Fibroblast of the aortic adventitia (primary cell): ENCODE results near the gene BCDIN3D. TPM values are rescaled to one million over a fixed set of nuclear protein-coding genes. Genes with fewer than 3 reads are reported as not detected.
A peak's percentile ranks its signal among the peaks of the same experiment; 100 is the strongest.

ENCODE experiments used
- DNase-seq: peaks from one replicate; pipeline ENCODE4 v3.0.0-alpha.2; 2010; ENCODE audit warnings: low read depth
- H3K4me3 ChIP-seq: 2 replicates; pipeline ENCODE4 v1.5.1; 2011; ENCODE audit warnings: low read depth, mild to moderate bottlenecking, control low read depth, low read length, moderate library complexity
- CTCF ChIP-seq: IDR thresholded peaks from 2 replicates; pipeline ENCODE4 v1.5.1; 2011; ENCODE audit warnings: mild to moderate bottlenecking, low read length, control low read depth, inconsistent platforms; ENCODE audit not compliant: insufficient read depth
- total RNA-seq: library from RNA; depleted of rRNA; stranded (reverse); fragments of >200 nt; gene quantifications from 2 replicates; pipeline ENCODE4 v1.2.3, GENCODE V29; 2012; ENCODE audit warnings: low replicate concordance

Gene BCDIN3D
- total RNA-seq, 1 donor, result 4.5 TPM

- TF ChIP-seq CTCF, result no peak
- DNase-seq, result no peak
- no peak overlapping the region for H3K4me3 ChIP-seq
Observed at GRCh38 chr12:49853671-49854070, 10.8 kb upstream of the BCDIN3D start.

GRCh38 chr12:49847161-49847560 lies 4.3 kb upstream of the BCDIN3D start:
- H3K4me3 ChIP-seq, result no peak overlapping the region
- no peak for TF ChIP-seq CTCF
- no peak for DNase-seq

- no peak overlapping the region for H3K4me3 ChIP-seq
- DNase-seq, result no peak
- TF ChIP-seq CTCF, result no peak
Observed at GRCh38 chr12:49846032-49846431, 3.1 kb upstream of the BCDIN3D start.

- DNase-seq, result peak; percentile 30
- TF ChIP-seq CTCF, result no peak
- no peak overlapping the region for H3K4me3 ChIP-seq
Observed at GRCh38 chr12:49843876-49844437, 1.1 kb upstream of the BCDIN3D start.

- no peak for DNase-seq
- peak overlapping the region; percentile 68 for H3K4me3 ChIP-seq
- TF ChIP-seq CTCF, result no peak
Observed at GRCh38 chr12:49843411-49843810, 505 bp upstream of the BCDIN3D start.

- TF ChIP-seq CTCF, result peak; percentile 76
- DNase-seq, result peak; percentile 69
- no peak overlapping the region for H3K4me3 ChIP-seq
Observed at GRCh38 chr12:49838973-49839633, 3.8 kb downstream of the BCDIN3D start.
